Hematopoietic multipotent progenitor cell treated with erythropoietin and hydrocortisone succinate and interleukin-3 and kit ligand, for 17 days (in vitro differentiated cells): ENCODE data around the gene SLC38A2.
"Not testable (repeated sequence)": the region's sequence is repeated elsewhere in the genome, so short reads cannot be mapped to it uniquely, and the experiment has no call there.

Experiments
- DNase-seq: peaks from one replicate; pipeline ENCODE4 v3.0.0-alpha.2; 2015; ENCODE audit warnings: low spot score

SLC38A2 gene

GRCh38 chr12:46372544-46373300 lies at the start of gene SLC38A2:
SLC38A2 (minus strand) TSS chr12:46372773; CDS start chr12:46371293, 1,480 bp downstream.
- peak; percentile 95 for DNase-seq

- DNase-seq, result no peak
These were observed 47.1 kb upstream of the SLC38A2 start for GRCh38 chr12:46419675-46420074.

GRCh38 chr12:46415552-46415951 lies 43.0 kb upstream of the SLC38A2 start:
- no peak for DNase-seq

GRCh38 chr12:46414591-46415268 lies 42.2 kb upstream of the SLC38A2 start:
- no peak for DNase-seq

- DNase-seq, result no peak
These were observed 40.8 kb upstream of the SLC38A2 start for GRCh38 chr12:46413368-46413767.

- no peak for DNase-seq
These were observed 40.3 kb upstream of the SLC38A2 start for GRCh38 chr12:46412857-46413256.

- no peak for DNase-seq
These were observed 37.9 kb upstream of the SLC38A2 start for GRCh38 chr12:46410495-46410894.

- no peak for DNase-seq
These were observed 37.4 kb upstream of the SLC38A2 start for GRCh38 chr12:46409974-46410373.

GRCh38 chr12:46409342-46409741 lies 36.8 kb upstream of the SLC38A2 start:
- DNase-seq, result no peak

GRCh38 chr12:46408441-46408840 lies 35.9 kb upstream of the SLC38A2 start:
- DNase-seq, result no peak

- no peak for DNase-seq
These were observed 34.8 kb upstream of the SLC38A2 start for GRCh38 chr12:46407361-46407760.

- DNase-seq, result no peak
These were observed 33.9 kb upstream of the SLC38A2 start for GRCh38 chr12:46406352-46407027.

- no peak for DNase-seq
These were observed 32.2 kb upstream of the SLC38A2 start for GRCh38 chr12:46404733-46405132.

- no peak for DNase-seq
These were observed 31.7 kb upstream of the SLC38A2 start for GRCh38 chr12:46404225-46404631.

- DNase-seq, result no peak
These were observed 31.1 kb upstream of the SLC38A2 start for GRCh38 chr12:46403719-46404070.

- no peak for DNase-seq
These were observed 30.6 kb upstream of the SLC38A2 start for GRCh38 chr12:46402941-46403718.

- DNase-seq, result no peak
These were observed 29.9 kb upstream of the SLC38A2 start for GRCh38 chr12:46402451-46402850.

GRCh38 chr12:46401662-46402061 lies 29.1 kb upstream of the SLC38A2 start:
- no peak for DNase-seq

GRCh38 chr12:46400406-46400805 lies 27.8 kb upstream of the SLC38A2 start:
- DNase-seq, result no peak

- DNase-seq, result not testable (repeated sequence)
These were observed 27.1 kb upstream of the SLC38A2 start for GRCh38 chr12:46399461-46400248.

- DNase-seq, result no peak
These were observed 24.3 kb upstream of the SLC38A2 start for GRCh38 chr12:46396826-46397225.
